Measurements from ENCODE around the gene CDY1.
"Not testable (repeated sequence)": the region's sequence is repeated elsewhere in the genome, so short reads cannot be mapped to it uniquely, and the experiment has no call there.

CDY1 gene, protein sequence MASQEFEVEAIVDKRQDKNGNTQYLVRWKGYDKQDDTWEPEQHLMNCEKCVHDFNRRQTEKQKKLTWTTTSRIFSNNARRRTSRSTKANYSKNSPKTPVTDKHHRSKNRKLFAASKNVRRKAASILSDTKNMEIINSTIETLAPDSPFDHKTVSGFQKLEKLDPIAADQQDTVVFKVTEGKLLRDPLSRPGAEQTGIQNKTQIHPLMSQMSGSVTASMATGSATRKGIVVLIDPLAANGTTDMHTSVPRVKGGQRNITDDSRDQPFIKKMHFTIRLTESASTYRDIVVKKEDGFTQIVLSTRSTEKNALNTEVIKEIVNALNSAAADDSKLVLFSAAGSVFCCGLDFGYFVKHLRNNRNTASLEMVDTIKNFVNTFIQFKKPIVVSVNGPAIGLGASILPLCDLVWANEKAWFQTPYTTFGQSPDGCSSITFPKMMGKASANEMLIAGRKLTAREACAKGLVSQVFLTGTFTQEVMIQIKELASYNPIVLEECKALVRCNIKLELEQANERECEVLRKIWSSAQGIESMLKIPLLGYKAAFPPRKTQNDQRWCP

DNA sequence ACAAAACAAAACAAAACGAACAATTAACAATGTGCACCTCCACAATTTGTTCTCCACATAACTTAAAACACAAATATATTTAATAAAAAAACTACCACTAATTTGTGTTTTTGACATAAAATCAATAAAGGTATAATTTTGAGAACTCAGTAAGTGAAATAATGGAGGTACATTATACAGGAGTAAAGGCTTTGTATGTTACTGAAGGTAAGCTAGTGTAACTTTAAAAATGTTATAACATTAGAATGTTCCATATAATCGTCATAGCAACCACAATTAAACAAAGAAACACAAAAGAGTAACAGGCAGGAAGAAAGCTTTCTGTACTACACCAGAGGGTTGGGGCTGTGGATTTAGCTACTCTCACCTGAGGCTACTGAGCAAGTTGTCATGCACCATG lies at the start of gene CDY1:
Gene CDY1, plus strand, starts transcription at position 301 of the 400 bp plus-strand sequence. CDS start 326 bp downstream, outside the sequence.
- not testable (repeated sequence) for DNase-seq

DNA sequence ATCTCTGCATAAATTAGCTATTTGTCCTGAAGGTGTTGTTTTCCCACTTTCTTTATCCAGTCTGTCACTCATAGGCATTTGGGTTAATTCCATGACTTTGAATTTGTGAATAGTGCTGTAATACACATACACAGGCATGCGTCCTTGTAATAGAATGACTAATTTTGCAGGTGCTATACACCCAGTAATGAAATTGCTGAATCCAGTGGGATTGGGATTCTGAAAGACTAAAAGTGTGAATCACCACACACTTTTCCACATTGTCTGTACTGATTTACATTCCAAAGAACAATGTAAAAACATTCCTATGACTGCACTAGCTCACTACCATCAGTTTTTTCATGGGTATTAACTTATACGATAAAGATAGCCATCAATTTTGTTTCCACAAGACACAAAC lies 28.6 kb upstream of the CDY1 start:
- DNase-seq: not testable (repeated sequence)

DNA sequence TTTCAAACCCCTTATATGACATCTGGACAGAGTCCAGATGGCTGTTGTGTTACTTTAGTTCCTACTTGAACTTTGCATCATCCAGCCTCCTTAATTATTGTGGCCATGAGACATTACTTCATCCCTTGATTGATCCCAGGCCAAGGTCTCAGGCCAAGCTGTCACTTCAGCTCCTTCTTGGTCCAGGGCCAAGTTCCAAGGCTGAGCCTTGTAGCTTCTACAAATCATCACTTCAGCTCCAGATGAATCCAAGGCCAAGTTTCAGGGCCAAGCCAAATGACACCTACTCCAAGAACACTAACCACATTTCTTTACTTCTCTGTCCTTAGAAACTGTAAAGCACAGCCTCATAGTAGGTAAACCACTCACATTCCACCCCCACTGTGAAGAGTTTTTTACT lies 1.7 kb upstream of the CDY1 start:
- not testable (repeated sequence) for DNase-seq

DNA sequence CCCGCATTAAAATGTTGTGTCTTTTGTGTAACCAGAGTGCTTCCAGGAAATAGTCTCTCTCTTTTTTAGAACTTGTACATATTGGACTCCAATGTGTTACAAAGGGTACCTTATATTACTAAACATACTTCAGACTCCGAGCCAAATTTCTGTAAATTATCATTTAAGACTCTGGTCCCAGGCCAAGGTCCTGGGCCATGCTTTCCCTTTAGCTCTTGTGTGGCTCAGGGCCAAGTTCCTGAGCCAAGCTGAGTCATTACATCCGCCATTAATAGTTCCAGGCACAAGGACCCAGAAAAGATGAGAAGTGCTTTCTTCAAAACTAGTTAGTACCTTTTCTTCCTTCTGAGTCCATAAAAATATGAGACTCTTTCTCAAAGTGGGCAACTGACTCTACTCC lies 4.6 kb downstream of the CDY1 start:
- DNase-seq: not testable (repeated sequence)

DNA sequence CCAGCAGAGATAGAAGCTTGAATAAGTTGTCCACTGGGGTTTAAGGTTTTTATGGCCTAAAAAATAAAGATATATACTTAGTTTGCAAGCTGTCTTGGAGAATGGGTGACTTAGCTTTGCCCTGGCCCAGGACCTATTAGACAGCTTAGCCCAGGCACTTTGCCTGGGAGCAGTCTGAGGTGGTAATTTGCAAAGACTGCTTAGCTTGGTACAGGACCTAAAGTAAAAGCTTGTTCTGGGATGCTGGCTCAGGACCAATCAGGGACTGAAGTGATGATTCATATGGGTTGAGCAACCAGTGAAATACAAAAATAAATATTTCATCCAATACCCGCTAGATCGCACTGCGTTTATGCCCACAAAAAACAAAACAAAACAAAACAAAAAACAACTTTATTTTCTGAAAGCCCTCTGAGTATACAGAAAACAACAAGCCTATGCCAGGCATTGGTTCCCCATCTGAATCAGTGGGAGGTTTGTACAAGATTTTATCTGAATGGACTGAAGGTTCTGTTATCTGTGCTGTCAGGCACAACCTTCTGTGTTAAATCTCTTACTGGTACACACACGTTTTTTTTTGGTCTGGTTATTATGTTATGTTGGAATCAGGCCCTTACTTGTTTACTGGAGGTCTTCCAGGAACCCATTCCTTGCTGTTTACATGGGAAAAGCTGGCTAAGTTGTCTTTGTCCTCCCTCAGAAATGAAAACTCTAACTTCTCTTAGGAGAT lies 8.6 kb downstream of the CDY1 start:
- DNase-seq: not testable (repeated sequence)

DNA sequence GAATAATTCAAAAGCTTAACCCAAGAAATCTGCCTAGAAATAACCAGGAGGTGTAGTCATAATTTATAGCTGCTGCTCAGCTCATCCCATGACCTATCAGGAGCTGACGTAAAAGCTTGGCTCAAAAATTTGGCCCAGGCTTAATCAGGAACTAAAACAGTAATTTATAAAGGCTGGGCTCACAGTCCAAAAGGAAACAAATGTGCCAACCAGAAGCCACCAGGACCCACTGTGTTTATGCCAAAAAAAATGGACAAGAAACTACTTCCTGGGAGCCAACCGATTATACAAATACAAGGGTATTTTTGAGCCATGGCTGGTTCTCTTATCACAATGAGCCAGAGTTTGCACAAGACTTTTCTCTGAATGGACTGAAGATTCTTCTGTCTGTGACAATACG lies 17.9 kb downstream of the CDY1 start:
- DNase-seq: not testable (repeated sequence)

DNA sequence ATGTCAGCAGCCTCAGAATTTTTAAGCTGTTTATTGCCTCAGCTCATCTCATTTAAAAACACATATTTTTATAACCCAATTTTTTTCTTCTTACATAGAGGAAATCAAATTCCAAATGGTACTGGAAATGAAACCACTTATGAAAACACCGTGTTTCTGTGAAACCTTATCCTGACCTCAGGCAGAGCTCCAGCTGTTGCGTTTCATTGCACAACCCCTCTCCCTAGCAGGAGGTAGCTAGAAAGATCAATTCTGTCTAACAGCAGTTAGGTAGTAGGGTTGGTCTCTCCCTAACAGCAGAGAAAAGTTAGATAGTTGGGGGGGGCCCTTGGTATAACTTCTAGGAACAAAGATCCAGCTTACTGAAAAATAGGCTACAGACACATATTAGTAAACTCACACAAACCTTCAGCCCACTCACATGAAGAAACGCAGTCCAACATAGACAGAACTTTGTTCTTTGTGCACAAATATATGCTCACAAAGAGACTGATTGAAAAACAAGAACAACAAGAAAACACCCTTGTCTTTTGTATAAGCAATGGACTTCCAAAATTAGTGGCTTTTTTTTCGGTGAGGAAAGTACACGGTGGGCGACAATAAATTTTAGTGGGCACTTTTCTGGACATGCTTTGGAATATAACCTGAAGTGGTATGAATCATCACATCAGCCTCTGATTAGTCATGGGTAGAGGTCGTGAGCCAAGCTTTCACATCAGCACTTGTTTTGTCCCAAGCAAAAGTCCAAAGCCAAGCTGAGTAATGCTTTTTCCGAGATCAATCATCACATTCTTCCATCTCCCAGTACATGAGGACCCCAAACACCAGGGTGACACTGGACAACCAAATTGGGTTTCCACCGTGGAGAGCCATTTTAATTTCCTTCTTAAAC lies 21.4 kb downstream of the CDY1 start:
- not testable (repeated sequence) for DNase-seq

Data from right hindlimb (tissue), 1 donor.